ENCODE data around the gene RBM33. TPM values are rescaled to one million over a fixed set of nuclear protein-coding genes. Genes with fewer than 3 reads are reported as not detected.

Gene RBM33
- total RNA-seq, 1 donor from 2014 or later: 117 TPM

DNA sequence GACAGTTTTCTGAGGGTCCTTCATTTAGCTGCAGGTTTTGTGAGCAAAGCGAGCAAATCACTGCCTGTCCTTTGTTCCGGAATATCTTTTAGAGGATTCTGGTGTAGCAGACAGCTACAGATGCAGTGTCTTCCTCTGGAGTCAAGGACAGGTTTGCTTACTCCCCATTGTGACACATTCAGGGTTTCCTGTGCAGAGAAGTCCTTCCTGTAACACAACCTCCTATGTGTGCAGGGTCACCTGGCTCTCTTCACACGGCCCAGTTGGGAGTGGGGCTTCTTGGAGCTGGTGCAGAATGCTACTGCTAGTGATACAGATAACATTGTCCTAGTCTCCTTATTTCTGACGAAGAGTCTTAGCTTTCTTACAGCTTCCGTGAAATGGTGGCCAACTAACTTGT is 47.9 kb downstream of the RBM33 start:
- peaks cover 46% of the 10 kb centered on the region for H3K4me1 Mint-ChIP-seq
- ChIA-PET POLR2A (no interaction called here), CTCF (no interaction called here)
- TF ChIP-seq, protein P1, sequence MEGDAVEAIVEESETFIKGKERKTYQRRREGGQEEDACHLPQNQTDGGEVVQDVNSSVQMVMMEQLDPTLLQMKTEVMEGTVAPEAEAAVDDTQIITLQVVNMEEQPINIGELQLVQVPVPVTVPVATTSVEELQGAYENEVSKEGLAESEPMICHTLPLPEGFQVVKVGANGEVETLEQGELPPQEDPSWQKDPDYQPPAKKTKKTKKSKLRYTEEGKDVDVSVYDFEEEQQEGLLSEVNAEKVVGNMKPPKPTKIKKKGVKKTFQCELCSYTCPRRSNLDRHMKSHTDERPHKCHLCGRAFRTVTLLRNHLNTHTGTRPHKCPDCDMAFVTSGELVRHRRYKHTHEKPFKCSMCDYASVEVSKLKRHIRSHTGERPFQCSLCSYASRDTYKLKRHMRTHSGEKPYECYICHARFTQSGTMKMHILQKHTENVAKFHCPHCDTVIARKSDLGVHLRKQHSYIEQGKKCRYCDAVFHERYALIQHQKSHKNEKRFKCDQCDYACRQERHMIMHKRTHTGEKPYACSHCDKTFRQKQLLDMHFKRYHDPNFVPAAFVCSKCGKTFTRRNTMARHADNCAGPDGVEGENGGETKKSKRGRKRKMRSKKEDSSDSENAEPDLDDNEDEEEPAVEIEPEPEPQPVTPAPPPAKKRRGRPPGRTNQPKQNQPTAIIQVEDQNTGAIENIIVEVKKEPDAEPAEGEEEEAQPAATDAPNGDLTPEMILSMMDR (IDR thresholded peaks at IDR 0.05): no peak
- intact Hi-C loops (cut with micrococcal nuclease): no loop called here
- no peak for DNase-seq
- H3K27me3 Mint-ChIP-seq: no peaks in the 10 kb centered on the region
- ATAC-seq (ENCODE audit: low read depth): no peak
- H3K4me3 Mint-ChIP-seq: no peak overlapping the region
- peaks cover 47% of the 10 kb centered on the region for H3K36me3 Mint-ChIP-seq (ENCODE audit: low read depth)
- no peak overlapping the region for H3K27ac Mint-ChIP-seq
- no peaks in the 10 kb centered on the region for H3K9me3 Mint-ChIP-seq

DNA sequence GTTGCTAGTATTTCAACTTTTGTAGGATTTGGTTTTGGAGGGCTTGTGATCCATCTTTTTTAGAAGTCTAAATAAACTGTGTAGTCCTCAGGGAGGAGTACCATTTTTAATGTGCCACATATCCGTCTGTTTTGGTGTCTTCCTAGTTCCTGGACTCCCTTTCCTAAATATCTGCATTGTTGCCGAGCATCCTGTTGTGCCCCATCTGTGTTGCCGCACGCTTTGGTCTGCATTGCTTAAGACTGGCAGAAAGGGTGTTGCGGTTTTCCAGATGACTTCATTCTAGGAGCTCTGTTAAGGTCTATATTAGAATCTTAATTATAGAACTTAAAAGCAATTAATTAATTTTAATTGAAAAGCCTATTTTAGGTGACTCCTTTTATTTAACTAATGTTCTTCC is 49.4 kb downstream of the RBM33 start:
- no peak for ATAC-seq (ENCODE audit: low read depth)
- TF ChIP-seq, protein P1 (IDR thresholded peaks at IDR 0.05): no peak
- Mint-ChIP-seq H3K36me3 (ENCODE audit: low read depth) (peaks cover 48% of the 10 kb centered on the region), H3K9me3 (no peaks in the 10 kb centered on the region), H3K4me3 (no peak overlapping the region), H3K4me1 (peaks cover 51% of the 10 kb centered on the region), H3K27ac (no peak overlapping the region), H3K27me3 (no peaks in the 10 kb centered on the region)
- intact Hi-C loops (cut with micrococcal nuclease): no loop called here
- POLR2A ChIA-PET: no interaction called here
- no peak for DNase-seq
- CTCF ChIA-PET: no interaction called here

DNA sequence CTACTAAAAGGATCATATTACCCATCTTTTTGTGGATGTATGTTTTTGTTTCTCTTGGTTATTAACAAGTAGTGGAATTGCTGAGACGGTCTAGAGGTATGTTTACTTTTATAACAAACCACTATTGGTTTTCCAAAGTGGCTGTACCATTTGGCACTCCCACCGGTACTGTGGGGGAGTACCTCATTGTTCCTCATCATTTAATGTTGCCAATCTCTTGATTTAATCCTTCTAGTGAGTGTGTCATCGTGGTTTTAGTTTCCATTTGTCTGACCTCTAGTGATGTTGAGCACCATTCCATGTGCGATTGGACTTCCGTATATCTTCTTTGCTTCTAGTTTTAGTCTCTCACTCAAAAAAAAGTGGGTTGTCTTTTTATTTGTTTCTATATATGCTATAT is 50.4 kb downstream of the RBM33 start:
- ChIA-PET POLR2A (no interaction called here), CTCF (no interaction called here)
- no peaks in the 10 kb centered on the region for H3K9me3 Mint-ChIP-seq
- DNase-seq (no peak), ATAC-seq (ENCODE audit: low read depth) (no peak)
- TF ChIP-seq, protein P1 (IDR thresholded peaks at IDR 0.05): no peak
- H3K4me3 Mint-ChIP-seq: no peak overlapping the region
- peaks cover 49% of the 10 kb centered on the region for H3K4me1 Mint-ChIP-seq
- H3K27me3 Mint-ChIP-seq: no peaks in the 10 kb centered on the region
- H3K27ac Mint-ChIP-seq: no peak overlapping the region
- peaks cover 49% of the 10 kb centered on the region for H3K36me3 Mint-ChIP-seq (ENCODE audit: low read depth)
- intact Hi-C loops (cut with micrococcal nuclease): no loop called here

DNA sequence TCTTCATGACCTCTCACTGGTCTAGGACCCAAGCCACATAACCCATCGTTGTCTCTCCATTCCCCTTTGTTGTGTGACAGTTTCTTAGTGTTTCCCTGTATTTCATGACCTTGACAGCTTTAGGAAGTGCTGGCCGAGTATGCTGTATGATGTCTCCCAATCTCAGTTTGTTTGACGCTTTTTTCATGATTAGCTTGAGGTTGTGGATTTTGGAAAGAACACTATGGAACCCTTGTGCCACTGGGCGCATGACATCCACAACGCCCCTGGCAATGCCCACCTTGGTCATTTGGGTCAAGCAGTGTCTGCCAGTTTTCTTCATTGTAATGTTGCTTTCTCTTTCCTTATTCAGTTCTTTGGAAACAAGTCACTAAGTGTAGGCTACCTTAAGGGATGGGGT is 52.3 kb downstream of the RBM33 start:
- Mint-ChIP-seq H3K4me1 (peaks cover 39% of the 10 kb centered on the region), H3K9me3 (no peaks in the 10 kb centered on the region), H3K27me3 (no peaks in the 10 kb centered on the region), H3K36me3 (ENCODE audit: low read depth) (peaks cover 48% of the 10 kb centered on the region), H3K4me3 (no peak overlapping the region), H3K27ac (no peak overlapping the region)
- ChIA-PET POLR2A (no interaction called here), CTCF (no interaction called here)
- intact Hi-C loops (cut with micrococcal nuclease): no loop called here
- TF ChIP-seq, protein P1 (IDR thresholded peaks at IDR 0.05): no peak
- DNase-seq: no peak
- ATAC-seq (ENCODE audit: low read depth): no peak

DNA sequence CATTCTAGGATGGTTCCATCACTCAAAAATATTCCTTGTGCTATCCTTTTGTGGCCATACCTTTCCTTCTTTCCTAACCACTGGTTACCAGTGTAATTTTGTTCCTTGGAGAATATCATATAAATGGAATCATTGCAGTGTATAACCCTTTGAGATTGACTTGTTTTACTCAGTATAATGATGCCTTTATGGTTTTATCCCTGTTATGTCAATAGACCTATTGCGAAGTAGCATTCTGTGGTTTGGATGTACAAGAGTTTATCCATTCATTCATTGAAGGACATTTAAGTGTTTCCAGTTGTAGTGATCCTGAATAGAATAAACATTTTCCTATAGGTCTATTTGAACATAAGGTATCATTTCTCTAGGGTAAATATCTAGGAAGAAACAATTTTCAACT is 54.2 kb downstream of the RBM33 start:
- Mint-ChIP-seq H3K9me3 (no peaks in the 10 kb centered on the region), H3K27ac (no peak overlapping the region), H3K27me3 (no peaks in the 10 kb centered on the region), H3K36me3 (ENCODE audit: low read depth) (peaks cover 62% of the 10 kb centered on the region), H3K4me1 (peaks cover 35% of the 10 kb centered on the region), H3K4me3 (no peak overlapping the region)
- DNase-seq: no peak
- ATAC-seq (ENCODE audit: low read depth): no peak
- ChIA-PET CTCF (no interaction called here), POLR2A (no interaction called here)
- intact Hi-C loops (cut with micrococcal nuclease): no loop called here
- TF ChIP-seq, protein P1 (IDR thresholded peaks at IDR 0.05): no peak
